Ascending aorta (tissue), 2 donors: ENCODE measurements around the gene SNX2. TPM values are rescaled to one million over a fixed set of nuclear protein-coding genes. Genes with fewer than 3 reads are reported as not detected.

Source experiments
- DNase-seq, 2 donors: peaks; one replicate each; pipeline ENCODE4 v3.0.0-alpha.2; 2019; ENCODE audit warnings: low spot score in 2 of 2
- H3K27ac ChIP-seq, 2 donors: fragments of 200-600 bp; sonication (generic); one replicate each; pipeline ENCODE4 v1.5.1; 2016 to 2017; ENCODE audit warnings: mild to moderate bottlenecking in 1 of 2
- H3K27me3 ChIP-seq: fragments of 200-600 bp; sonication (generic); one replicate; pipeline ENCODE4 v1.5.1; 2017
- H3K36me3 ChIP-seq, 2 donors: fragments of 200-600 bp; sonication (generic); one replicate each; pipeline ENCODE4 v1.5.1; 2016
- H3K4me1 ChIP-seq, 2 donors: fragments of 200-600 bp; sonication (generic); one replicate each; pipeline ENCODE4 v1.5.1; 2016 to 2017; ENCODE audit warnings: mild to moderate bottlenecking in 1 of 2
- H3K4me3 ChIP-seq, 2 donors: fragments of 200-600 bp; sonication (generic); one replicate each; pipeline ENCODE4 v1.5.1; 2016 to 2017; ENCODE audit warnings: mild to moderate bottlenecking in 1 of 2
- H3K9me3 ChIP-seq, 2 donors: fragments of 200-600 bp; sonication (generic); one replicate each; pipeline ENCODE4 v1.5.1; 2016
- intact Hi-C: fragments of 100-400 bp; cut with DNase I; formaldehyde crosslinking; loops from one replicate; pipeline ENCODE4 v1.15.1; 2023
- total RNA-seq: library from RNA; depleted of rRNA; stranded (reverse); fragments of >200 nt; gene quantifications from one replicate; pipeline ENCODE4 v1.1.0, GENCODE V29; 2016
- TF ChIP-seq, protein P1 (sequence below), 3 experiments: fragments of 200-600 bp in 2 of 3; fragments of 450-650 bp in 1 of 3; sonication (generic) in 2 of 3; IDR thresholded peaks; one replicate each; pipeline ENCODE4 v1.5.1; 2016 to 2019; ENCODE audit warnings: antibody characterized with exemption in 3 of 3, mild to moderate bottlenecking in 1 of 3, moderate library complexity in 1 of 3

The SNX2 gene
- total RNA-seq, 1 donor from 2014 or later: 15.6 TPM

DNA sequence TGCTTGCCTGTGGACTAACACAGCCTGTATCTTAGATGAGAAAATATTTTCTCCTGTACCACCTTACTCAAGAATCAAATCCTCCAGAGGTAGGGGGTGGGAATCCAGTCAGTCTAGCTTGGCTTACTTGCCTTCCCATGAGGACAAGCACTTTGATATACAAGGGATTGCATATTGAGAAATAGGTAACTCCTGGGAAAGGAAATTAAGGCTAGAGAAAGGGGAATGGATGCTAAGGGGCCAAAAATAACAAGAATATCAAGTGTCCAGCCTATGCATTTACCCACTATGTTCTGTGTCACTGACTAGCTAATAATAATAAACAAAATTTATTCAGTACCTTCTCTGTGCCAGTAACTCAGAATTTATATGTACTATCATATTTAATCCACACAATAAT lies 21.4 kb upstream of the SNX2 start:
- intact Hi-C loops: no loop called here
- Histone ChIP-seq H3K4me3 (no peak overlapping the region), H3K27me3 (no peaks in the 10 kb centered on the region), H3K9me3 (no peaks in the 10 kb centered on the region), H3K36me3 (no peaks in the 10 kb centered on the region), H3K27ac (no peak overlapping the region), H3K4me1 (no peaks in the 10 kb centered on the region)
- TF ChIP-seq, protein P1, sequence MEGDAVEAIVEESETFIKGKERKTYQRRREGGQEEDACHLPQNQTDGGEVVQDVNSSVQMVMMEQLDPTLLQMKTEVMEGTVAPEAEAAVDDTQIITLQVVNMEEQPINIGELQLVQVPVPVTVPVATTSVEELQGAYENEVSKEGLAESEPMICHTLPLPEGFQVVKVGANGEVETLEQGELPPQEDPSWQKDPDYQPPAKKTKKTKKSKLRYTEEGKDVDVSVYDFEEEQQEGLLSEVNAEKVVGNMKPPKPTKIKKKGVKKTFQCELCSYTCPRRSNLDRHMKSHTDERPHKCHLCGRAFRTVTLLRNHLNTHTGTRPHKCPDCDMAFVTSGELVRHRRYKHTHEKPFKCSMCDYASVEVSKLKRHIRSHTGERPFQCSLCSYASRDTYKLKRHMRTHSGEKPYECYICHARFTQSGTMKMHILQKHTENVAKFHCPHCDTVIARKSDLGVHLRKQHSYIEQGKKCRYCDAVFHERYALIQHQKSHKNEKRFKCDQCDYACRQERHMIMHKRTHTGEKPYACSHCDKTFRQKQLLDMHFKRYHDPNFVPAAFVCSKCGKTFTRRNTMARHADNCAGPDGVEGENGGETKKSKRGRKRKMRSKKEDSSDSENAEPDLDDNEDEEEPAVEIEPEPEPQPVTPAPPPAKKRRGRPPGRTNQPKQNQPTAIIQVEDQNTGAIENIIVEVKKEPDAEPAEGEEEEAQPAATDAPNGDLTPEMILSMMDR (IDR thresholded peaks at IDR 0.05): no peak
- no peak for DNase-seq

DNA sequence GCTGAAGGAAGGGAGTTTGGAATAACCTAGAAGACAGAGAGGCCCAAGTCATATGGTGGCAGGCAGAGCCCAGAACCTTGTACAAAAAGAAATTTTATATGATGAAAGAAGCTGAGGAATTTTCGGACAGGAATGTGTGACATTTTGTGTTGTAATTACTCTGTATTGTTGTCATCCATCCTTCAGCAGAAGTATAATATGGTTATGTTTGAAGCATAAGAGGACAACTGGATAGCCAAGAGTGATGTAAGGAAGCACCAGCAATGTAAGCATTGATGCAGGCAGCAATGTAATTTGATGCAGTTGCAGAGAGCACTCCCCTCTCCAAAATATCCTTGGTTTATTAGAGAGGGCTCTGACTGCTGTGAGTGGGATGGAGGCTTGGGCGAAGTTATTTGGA lies 19.1 kb upstream of the SNX2 start:
- DNase-seq: no peak
- TF ChIP-seq, protein P1 (IDR thresholded peaks at IDR 0.05): no peak
- no peaks in the 10 kb centered on the region for H3K9me3 ChIP-seq
- intact Hi-C loops: no loop called here
- no peaks in the 10 kb centered on the region for H3K4me1 ChIP-seq
- no peak overlapping the region for H3K27ac ChIP-seq
- no peak overlapping the region for H3K4me3 ChIP-seq
- no peaks in the 10 kb centered on the region for H3K36me3 ChIP-seq
- no peaks in the 10 kb centered on the region for H3K27me3 ChIP-seq

DNA sequence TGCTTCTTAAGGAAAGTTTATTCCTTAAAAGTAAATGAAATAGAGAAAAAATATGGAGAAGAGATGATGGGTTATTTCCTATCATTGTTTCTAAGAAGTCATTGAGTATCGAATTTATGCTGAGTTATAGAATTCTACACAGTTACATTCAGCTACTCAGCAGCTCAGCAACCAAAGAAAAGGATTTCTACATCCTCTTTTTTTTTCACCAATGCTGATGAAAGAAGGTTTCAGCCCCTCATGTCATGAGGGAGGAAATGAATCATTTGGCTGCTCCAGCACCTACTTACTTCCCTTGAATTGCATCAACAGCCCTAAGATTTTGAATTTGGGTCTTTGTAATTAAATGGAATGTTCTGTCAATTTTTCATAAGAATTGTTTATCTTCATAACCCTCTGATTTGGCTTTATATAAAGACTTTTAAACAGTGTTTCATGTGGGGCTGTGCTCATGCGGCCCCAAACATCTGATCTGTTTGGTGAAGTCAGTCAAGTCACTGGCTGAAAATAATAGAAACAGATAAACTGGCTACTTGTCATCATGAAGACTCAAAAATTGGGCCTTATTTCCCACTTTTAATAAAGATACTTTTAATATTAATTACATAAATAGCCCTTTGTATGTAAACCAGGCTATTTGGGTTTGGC lies 18.5 kb upstream of the SNX2 start:
- H3K4me1 ChIP-seq: no peaks in the 10 kb centered on the region
- no peak for DNase-seq
- no peaks in the 10 kb centered on the region for H3K36me3 ChIP-seq
- TF ChIP-seq, protein P1 (IDR thresholded peaks at IDR 0.05): no peak
- no peak overlapping the region for H3K4me3 ChIP-seq
- no peaks in the 10 kb centered on the region for H3K9me3 ChIP-seq
- intact Hi-C loops: no loop called here
- no peaks in the 10 kb centered on the region for H3K27me3 ChIP-seq
- no peak overlapping the region for H3K27ac ChIP-seq

DNA sequence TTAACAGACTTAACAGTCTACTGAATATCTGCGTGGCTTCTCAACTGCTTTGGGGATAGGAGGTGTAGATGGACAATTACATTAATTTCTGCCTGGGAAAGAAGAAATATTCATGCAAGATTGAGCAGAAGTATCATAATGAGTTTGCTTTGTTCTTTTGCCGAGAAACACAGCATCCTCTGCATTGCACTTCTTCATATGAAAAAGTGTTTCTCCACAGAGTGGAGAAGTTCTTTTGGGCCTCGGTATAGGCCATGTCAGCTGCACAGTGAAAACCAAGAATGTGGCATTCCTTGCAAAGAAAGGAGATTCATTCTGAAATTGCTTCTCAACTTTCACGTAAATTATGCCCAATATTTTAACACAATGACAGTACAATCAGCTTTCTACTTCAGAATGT lies 17.6 kb upstream of the SNX2 start:
- Histone ChIP-seq H3K36me3 (no peaks in the 10 kb centered on the region), H3K4me1 (no peaks in the 10 kb centered on the region), H3K27me3 (no peaks in the 10 kb centered on the region), H3K27ac (no peak overlapping the region), H3K4me3 (no peak overlapping the region), H3K9me3 (no peaks in the 10 kb centered on the region)
- TF ChIP-seq, protein P1 (IDR thresholded peaks at IDR 0.05): no peak
- intact Hi-C loops: no loop called here
- DNase-seq: no peak

DNA sequence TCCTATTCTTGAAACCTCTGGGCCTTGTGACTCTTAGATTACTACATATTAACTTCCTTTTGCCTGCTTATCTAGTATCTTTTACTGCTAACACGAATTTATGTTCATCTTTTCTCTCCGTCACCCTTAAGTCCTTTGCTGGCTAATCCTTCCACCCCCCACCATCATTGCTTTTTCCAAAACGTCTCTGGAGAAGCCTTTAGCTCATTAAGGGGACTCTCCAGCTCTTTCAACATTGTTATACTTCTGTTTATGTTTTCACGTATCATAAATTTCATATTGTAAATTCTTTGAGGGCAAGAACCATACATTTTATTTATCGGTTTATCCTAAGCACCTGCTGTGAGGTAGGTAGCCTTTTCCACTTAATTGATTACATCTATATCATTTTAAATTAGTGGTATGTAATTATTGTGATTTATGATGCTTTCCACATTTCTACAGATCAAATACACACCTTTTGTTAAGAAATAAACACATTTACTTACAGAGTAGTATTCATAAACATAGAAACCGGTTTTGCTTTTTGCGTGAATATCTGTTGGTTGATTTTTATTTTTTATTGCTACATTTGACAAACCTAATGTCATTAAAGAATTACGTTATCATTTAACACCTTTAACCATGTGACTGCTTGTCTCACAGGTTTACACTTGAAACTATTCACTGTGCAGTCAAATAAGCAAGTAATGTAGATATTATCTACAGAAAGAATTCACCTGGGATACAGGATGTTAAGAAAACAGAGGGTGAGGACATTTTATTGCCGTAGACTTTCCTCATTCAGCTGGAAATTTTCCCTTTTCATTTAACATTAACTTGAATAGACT lies 15.4 kb upstream of the SNX2 start:
- no peaks in the 10 kb centered on the region for H3K36me3 ChIP-seq
- no peak overlapping the region for H3K27ac ChIP-seq
- no peaks in the 10 kb centered on the region for H3K27me3 ChIP-seq
- TF ChIP-seq, protein P1 (IDR thresholded peaks at IDR 0.05): no peak
- intact Hi-C loops: no loop called here
- no peak for DNase-seq
- no peaks in the 10 kb centered on the region for H3K9me3 ChIP-seq
- H3K4me1 ChIP-seq: no peaks in the 10 kb centered on the region
- H3K4me3 ChIP-seq: no peak overlapping the region
